PC-3 (cell line): ENCODE measurements around the gene MAD1L1. TPM values are rescaled to one million over a fixed set of nuclear protein-coding genes. Genes with fewer than 3 reads are reported as not detected.

Source experiments
- ATAC-seq: fragments of 200-7000 bp; cut with Tn5 transposase; 2 replicates; pipeline ENCODE4 v1.9.1; 2020; ENCODE audit warnings: mild to moderate bottlenecking, moderate library complexity
- BruUV-seq: library from RNA; stranded (reverse); fragments of 400-500 nt; replicated peaks from 2 replicates; lab custom pipeline; 2021; lab: Mats Ljungman, UMichigan
- CTCF ChIA-PET: fragments of 300-600 bp; sonication (Branson Sonifier 250); formaldehyde crosslinking; loops from one replicate; lab custom pipeline; 2022; ENCODE audit warnings: antibody characterized with exemption; lab: Charles Lee
- POLR2A ChIA-PET: fragments of 300-600 bp; sonication (Branson Sonifier 250); formaldehyde crosslinking; loops from one replicate; lab custom pipeline; 2022; ENCODE audit warnings: antibody characterized with exemption; ENCODE audit not compliant: unreplicated experiment; lab: Charles Lee
- DNase-seq: peaks from one replicate; pipeline ENCODE4 v3.0.0-alpha.2; 2015
- H2AFZ ChIP-seq: fragments of 300-600 bp; sonication (generic); 2 replicates; pipeline ENCODE4 v1.6.0; 2016; ENCODE audit warnings: antibody characterized with exemption, low read length
- H3F3A ChIP-seq: fragments of 300-600 bp; sonication (generic); one replicate; pipeline ENCODE4 v1.6.0; 2017; ENCODE audit warnings: antibody characterized with exemption, low read length, control low read depth, mild to moderate bottlenecking; ENCODE audit not compliant: unreplicated experiment
- H3K27ac ChIP-seq: fragments of 300-600 bp; sonication (generic); 2 replicates; pipeline ENCODE4 v1.5.1; 2016; ENCODE audit warnings: mild to moderate bottlenecking, low read length
- H3K27me3 ChIP-seq: fragments of 300-600 bp; sonication (generic); 2 replicates; pipeline ENCODE4 v1.6.1; 2016; ENCODE audit warnings: low read length, mixed read lengths
- H3K36me3 ChIP-seq: fragments of 300-600 bp; sonication (generic); 2 replicates; pipeline ENCODE4 v1.6.1; 2016; ENCODE audit warnings: low read depth, mixed run types, low read length, mixed read lengths
- H3K4me1 ChIP-seq: fragments of 300-600 bp; sonication (generic); 2 replicates; pipeline ENCODE4 v1.5.1; 2016; ENCODE audit warnings: low read length; ENCODE audit not compliant: insufficient read depth
- H3K4me2 ChIP-seq: fragments of 300-600 bp; sonication (generic); 2 replicates; pipeline ENCODE4 v1.6.0; 2016; ENCODE audit warnings: low read length
- H3K4me3 ChIP-seq: fragments of 300-600 bp; sonication (generic); 2 replicates; pipeline ENCODE4 v1.5.1; 2016; ENCODE audit warnings: mild to moderate bottlenecking, low read length, mixed read lengths
- H3K79me2 ChIP-seq: fragments of 300-600 bp; sonication (generic); 2 replicates; pipeline ENCODE4 v1.6.1; 2017; ENCODE audit warnings: low read length, mixed read lengths
- H3K9ac ChIP-seq: fragments of 300-600 bp; sonication (generic); 2 replicates; pipeline ENCODE4 v1.6.0; 2016; ENCODE audit warnings: mild to moderate bottlenecking, low read length
- H3K9me2 ChIP-seq: fragments of 300-600 bp; sonication (generic); replicated peaks from 2 replicates; pipeline ENCODE4 v1.6.1; 2016; ENCODE audit warnings: mixed run types, low read length, mixed read lengths
- H3K9me3 ChIP-seq: fragments of 300-600 bp; sonication (generic); 2 replicates; pipeline ENCODE4 v1.6.1; 2016; ENCODE audit warnings: low read length, mixed read lengths
- H4K20me1 ChIP-seq: fragments of 300-600 bp; sonication (generic); 2 replicates; pipeline ENCODE4 v1.6.1; 2016; ENCODE audit warnings: low read length, mixed read lengths
- CTCF ChIP-seq: fragments of 300-600 bp; sonication (generic); conservative IDR thresholded peaks from 2 replicates; pipeline ENCODE4 v1.5.1; 2017; ENCODE audit warnings: antibody characterized with exemption, low read depth, mild to moderate bottlenecking, low read length
- EZH2 ChIP-seq: fragments of 300-600 bp; sonication (generic); IDR thresholded peaks from one replicate; pipeline ENCODE4 v1.6.1; 2017; ENCODE audit warnings: antibody characterized with exemption, mild to moderate bottlenecking, low read length; ENCODE audit not compliant: unreplicated experiment
- EZH2phosphoT487 ChIP-seq: fragments of 300-600 bp; sonication (generic); IDR thresholded peaks from 2 replicates; pipeline ENCODE4 v1.6.1; 2018; ENCODE audit warnings: mild to moderate bottlenecking, antibody characterized with exemption, low read length, borderline replicate concordance
- intact Hi-C: fragments of 100-400 bp; cut with micrococcal nuclease; formaldehyde crosslinking; loops from 2 replicates; pipeline ENCODE4 v1.9.0; 2023
- total RNA-seq: library from RNA; depleted of rRNA; stranded (reverse); fragments of >200 nt; gene quantifications from 2 replicates; pipeline ENCODE4 v1.2.3, GENCODE V29; 2014

Gene MAD1L1
- total RNA-seq, 1 experiment from 2014 or later, result 88.4 TPM

- intact Hi-C loops, result no loop called here
- TF ChIP-seq EZH2, result no peak
- ChIA-PET POLR2A (no interaction called here), CTCF (no interaction called here)
- BruUV-seq, result no TSS peak
- DNase-seq (no peak), ATAC-seq (no peak)
- H3K27ac ChIP-seq, result no peak overlapping the region
- H4K20me1 ChIP-seq, result no peaks in the 10 kb centered on the region
- no peak overlapping the region for H3K4me2 ChIP-seq
- no peaks in the 10 kb centered on the region for H3F3A ChIP-seq
- no peaks in the 10 kb centered on the region for H3K79me2 ChIP-seq
- no peak overlapping the region for H3K9ac ChIP-seq
- no peaks in the 10 kb centered on the region for H3K9me3 ChIP-seq
- no peak overlapping the region for H2AFZ ChIP-seq
- peaks cover 6% of the 10 kb centered on the region; the same call in 1 of the 2 replicates for H3K4me1 ChIP-seq
- no peaks in the 10 kb centered on the region for H3K27me3 ChIP-seq
- no peaks in the 10 kb centered on the region for H3K9me2 ChIP-seq
- H3K36me3 ChIP-seq, result no peaks in the 10 kb centered on the region
- H3K4me3 ChIP-seq, result no peak overlapping the region
Measured at GRCh38 chr7:1924258-1924817, 308.4 kb downstream of the MAD1L1 start.

GRCh38 chr7:1923409-1924257 is 309.1 kb downstream of the MAD1L1 start:
- ATAC-seq (no peak), DNase-seq (no peak)
- Histone ChIP-seq H3K4me1 (peaks cover 6% of the 10 kb centered on the region; the same call in 1 of the 2 replicates), H3K4me2 (no peak overlapping the region), H4K20me1 (no peaks in the 10 kb centered on the region), H3K27me3 (no peaks in the 10 kb centered on the region), H3K9me2 (no peaks in the 10 kb centered on the region), H3K9me3 (no peaks in the 10 kb centered on the region), H3K27ac (no peak overlapping the region), H3K36me3 (no peaks in the 10 kb centered on the region), H3K79me2 (no peaks in the 10 kb centered on the region), H3F3A (no peaks in the 10 kb centered on the region), H3K4me3 (no peak overlapping the region), H2AFZ (no peak overlapping the region), H3K9ac (no peak overlapping the region)
- TF ChIP-seq EZH2 (no peak), CTCF (no peak), EZH2phosphoT487 (no peak)
- intact Hi-C loops, result no loop called here
- CTCF ChIA-PET, result no interaction called here
- POLR2A ChIA-PET, result no interaction called here
- BruUV-seq, result no TSS peak

- no peaks in the 10 kb centered on the region for H3K36me3 ChIP-seq
- H3K4me3 ChIP-seq, result no peak overlapping the region
- CTCF ChIA-PET, result interaction anchor here (0.6 kb wide), 1 partner anchor 272 kb away, joined by 3 read pairs; no protein-coding TSS in a partner anchor
- H4K20me1 ChIP-seq, result no peaks in the 10 kb centered on the region
- no peaks in the 10 kb centered on the region for H3K27me3 ChIP-seq
- no peaks in the 10 kb centered on the region for H3K9me2 ChIP-seq
- H3K9me3 ChIP-seq, result no peaks in the 10 kb centered on the region
- peak overlapping the region; percentile 26 for H3K27ac ChIP-seq
- POLR2A ChIA-PET, result no interaction called here
- H2AFZ ChIP-seq, result no peak overlapping the region
- no peaks in the 10 kb centered on the region for H3F3A ChIP-seq
- H3K9ac ChIP-seq, result no peak overlapping the region
- intact Hi-C loops, result no loop called here
- TF ChIP-seq CTCF (peak; percentile 50; the same call in 1 of the 2 replicates), EZH2 (no peak)
- H3K4me1 ChIP-seq, result peaks cover 6% of the 10 kb centered on the region; the same call in 1 of the 2 replicates
- DNase-seq (peak; percentile 20), ATAC-seq (peak; percentile 30; the same call in 1 of the 2 replicates)
- no TSS peak for BruUV-seq
- H3K4me2 ChIP-seq, result peak overlapping the region; percentile 66
- no peaks in the 10 kb centered on the region for H3K79me2 ChIP-seq
Measured at GRCh38 chr7:1922870-1923236, 309.9 kb downstream of the MAD1L1 start.
